AG04449 (cell line): Measurements from ENCODE around the gene ENOX2.

Experiments
- CTCF ChIA-PET: fragments of 350-600 bp; formaldehyde crosslinking; extraction: SDS; loops from one replicate; lab custom pipeline; 2021; ENCODE audit warnings: antibody characterized with exemption; lab: Yijun Ruan, JAX
- POLR2A ChIA-PET: fragments of 400-600, 350-600 bp; formaldehyde crosslinking; extraction: SDS; loops from one replicate; lab custom pipeline; 2020; ENCODE audit warnings: antibody characterized with exemption, inconsistent platforms; lab: Yijun Ruan, JAX
- DNase-seq: peaks from one replicate; pipeline ENCODE4 v3.0.0-alpha.2; 2010; ENCODE audit warnings: low read depth, low spot score
- H3K4me3 ChIP-seq: 2 replicates; pipeline ENCODE4 v1.5.1; 2011; ENCODE audit warnings: low read depth, mild to moderate bottlenecking, control low read depth, low read length
- CTCF ChIP-seq: IDR thresholded peaks from one replicate; pipeline ENCODE4 v1.5.1; 2011; ENCODE audit warnings: mild to moderate bottlenecking, moderate library complexity, low read length, control low read depth, inconsistent platforms; ENCODE audit not compliant: insufficient read depth; ENCODE audit errors: missing control alignments

The ENOX2 gene

GRCh38 chrX:130625386-130625785 lies 277.6 kb downstream of the ENOX2 start:
- CTCF ChIA-PET = no interaction called here
- no peak for DNase-seq
- no peak for TF ChIP-seq CTCF
- POLR2A ChIA-PET = no interaction called here
- no peak overlapping the region for H3K4me3 ChIP-seq

- ChIA-PET CTCF (no interaction called here), POLR2A (no interaction called here)
- no peak for DNase-seq
- TF ChIP-seq CTCF = no peak
- H3K4me3 ChIP-seq = no peak overlapping the region
These were observed 279.5 kb downstream of the ENOX2 start for GRCh38 chrX:130623518-130623917.

- ChIA-PET POLR2A (no interaction called here), CTCF (no interaction called here)
- no peak for DNase-seq
These were observed 287.1 kb downstream of the ENOX2 start for GRCh38 chrX:130615941-130616340.

GRCh38 chrX:130607431-130607830 lies 295.6 kb downstream of the ENOX2 start:
- TF ChIP-seq CTCF = no peak

More at GRCh38 chrX:130615941-130616340, 287.1 kb downstream of the ENOX2 start:
- no peak overlapping the region for H3K4me3 ChIP-seq
- no peak for TF ChIP-seq CTCF

GRCh38 chrX:130606425-130606824 lies 296.6 kb downstream of the ENOX2 start:
- CTCF ChIA-PET = interaction anchor here (0.7 kb wide), 1 partner anchor 311 kb away, joined by 3 read pairs; no protein-coding TSS in a partner anchor
- POLR2A ChIA-PET = no interaction called here
- H3K4me3 ChIP-seq = no peak overlapping the region

More at GRCh38 chrX:130607431-130607830, 295.6 kb downstream of the ENOX2 start:
- no peak for DNase-seq
- ChIA-PET CTCF (no interaction called here), POLR2A (no interaction called here)
- no peak overlapping the region for H3K4me3 ChIP-seq

GRCh38 chrX:130604882-130605281 lies 298.1 kb downstream of the ENOX2 start:
- POLR2A ChIA-PET = no interaction called here
- DNase-seq = no peak
- H3K4me3 ChIP-seq = no peak overlapping the region
- CTCF ChIA-PET = no interaction called here
- no peak for TF ChIP-seq CTCF

More at GRCh38 chrX:130606425-130606824, 296.6 kb downstream of the ENOX2 start:
- no peak for DNase-seq
- no peak for TF ChIP-seq CTCF
